Right lobe of liver (tissue), 6 donors: ENCODE measurements around the gene MALAT1. TPM values are rescaled to one million over a fixed set of nuclear protein-coding genes. Genes with fewer than 3 reads are reported as not detected.
"Not testable (repeated sequence)": the region's sequence is repeated elsewhere in the genome, so short reads cannot be mapped to it uniquely, and the experiment has no call there.

Source experiments
- ATAC-seq, 4 donors: fragments of 200-7000 bp; cut with Tn5 transposase; one replicate each; pipeline ENCODE4 v1.9.1; 2020; ENCODE audit warnings: mild to moderate bottlenecking in 4 of 4, moderate library complexity in 4 of 4
- DNase-seq, 3 donors: peaks; one replicate each; pipeline ENCODE4 v3.0.0-alpha.2; 2020
- H3K27ac ChIP-seq, 3 donors: fragments of 200-600 bp; one replicate each; pipeline ENCODE4 v1.8.0; 2022
- H3K27me3 ChIP-seq, 2 donors: fragments of 200-600 bp; one replicate each; pipeline ENCODE4 v1.8.0; 2022
- H3K36me3 ChIP-seq, 4 donors: fragments of 200-600 bp; sonication (generic) in 1 of 4; one replicate each; pipeline versions ENCODE4 v1.5.1 to v1.8.0; 2017 to 2022; ENCODE audit warnings: control low read depth in 1 of 4
- H3K4me1 ChIP-seq, 4 donors: fragments of 200-600 bp; sonication (generic) in 1 of 4; one replicate each; pipeline versions ENCODE4 v1.5.1 to v1.8.0; 2017 to 2022; ENCODE audit warnings: control low read depth in 1 of 4
- H3K4me3 ChIP-seq, 3 donors: fragments of 200-600 bp; one replicate each; pipeline ENCODE4 v1.8.0; 2022
- H3K9me3 ChIP-seq, 4 donors: fragments of 200-600 bp; sonication (generic) in 1 of 4; one replicate each; pipeline versions ENCODE4 v1.5.1 to v1.8.0; 2017 to 2022; ENCODE audit warnings: control low read depth in 1 of 4
- CTCF ChIP-seq, 4 donors: fragments of 200-600 bp in 3 of 4; fragments of 450-650 bp in 1 of 4; IDR thresholded peaks; one replicate each; pipeline versions ENCODE4 v1.5.1 to v1.8.0; 2016 to 2022; ENCODE audit warnings: antibody characterized with exemption in 4 of 4, mild to moderate bottlenecking in 2 of 4
- POLR2A ChIP-seq: fragments of 450-650 bp; IDR thresholded peaks from one replicate; pipeline ENCODE4 v1.6.1; 2017; ENCODE audit warnings: antibody characterized with exemption, mild to moderate bottlenecking
- whole genome bisulfite sequencing: methylation state at CpG from one replicate; pipeline ENCODE4 v1.1.6; 2018; ENCODE audit warnings: low coverage, low lambda C conversion rate; ENCODE audit not compliant: insufficient coverage; ENCODE audit errors: missing lambda C conversion rate; 5-methylcytosine and 5-hydroxymethylcytosine counted together
- intact Hi-C, 2 donors: fragments of 100-400 bp; cut with DNase I; formaldehyde crosslinking; loops; one replicate each; pipeline versions ENCODE4 v1.11.2 to v1.14.1; 2022
- total RNA-seq, 6 experiments: library from RNA; depleted of rRNA in 2 of 6; stranded (reverse); fragments of >200 nt in 2 of 6; fragmentation: NEBNext Ultra II Directional in 3 of 6; extraction: Animal tissue kit (Norgen Biotek cat#: 25700) in 3 of 6; gene quantifications; one replicate each; pipeline versions ENCODE4 v1.1.0 to v1.2.4, GENCODE V29; 2016 to 2023
- donor health status: DM: no; HTN: yes; CAD: no.
- donor health status: DM: no; HTN: no; CAD: no.
- donor health status: DM: no; HTN: no; CAD: no.
- donor health status: DM: no; HTN: yes; CAD: no.
- donor health status: DM: no; HTN: yes; CAD: no.

MALAT1 gene
- total RNA-seq, 6 experiments from 2014 or later: 2,716 to 5,163 (median 3,933) TPM

- WGBS: 4% methylated on average over 30 of the region's 47 CpGs
- peak overlapping the region; percentile 35 to 52 (median 40) for H3K4me3 ChIP-seq
- peak; percentile 88 to 92 (median 92) for DNase-seq
- peak overlapping the region; percentile 56 to 73 (median 58) for H3K27ac ChIP-seq
- no peaks in the 10 kb centered on the region for H3K36me3 ChIP-seq
- intact Hi-C loops: no loop called here
- TF ChIP-seq POLR2A: peak; percentile 70
- peak in 1 of 4 donors; percentile 4 for TF ChIP-seq CTCF (IDR thresholded peaks at IDR 0.05)
- peak; percentile 90 to 97 (median 96) for ATAC-seq
- H3K27me3 ChIP-seq: no peaks in the 10 kb centered on the region
- no peaks in the 10 kb centered on the region for H3K9me3 ChIP-seq
- peaks cover 0 to 8% (median 0%) of the 10 kb centered on the region in 4 donors for H3K4me1 ChIP-seq
Measured at GRCh38 chr11:65454696-65455456, 44.0 kb upstream of the MALAT1 start.

DNA sequence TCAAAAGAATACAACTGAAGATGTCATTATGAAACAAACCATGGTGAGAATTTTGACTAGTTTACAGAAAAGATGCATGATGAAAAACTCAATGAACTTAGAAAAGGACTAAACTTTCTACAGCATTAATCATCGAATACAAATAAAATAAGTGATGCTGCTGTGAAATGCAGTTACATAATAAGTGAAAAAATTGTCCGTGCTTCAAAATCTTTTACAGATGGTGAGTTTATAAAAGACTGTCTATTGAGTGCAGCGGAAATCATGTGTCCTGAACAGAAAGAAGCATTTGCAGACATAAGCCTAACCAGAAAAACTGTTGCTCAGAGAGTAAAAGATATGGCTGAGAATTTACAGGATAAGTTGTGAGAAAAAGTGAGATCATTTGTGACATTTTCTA, 42.4 kb upstream of the MALAT1 start:
- DNase-seq: no peak
- no peak for ATAC-seq
- intact Hi-C loops: no loop called here
- 88% methylated on average over 3 of the region's 3 CpGs for WGBS
- Histone ChIP-seq H3K4me1 (peaks cover 0 to 13% (median 1%) of the 10 kb centered on the region in 4 donors), H3K27me3 (no peaks in the 10 kb centered on the region), H3K27ac (no peak overlapping the region), H3K4me3 (no peak overlapping the region), H3K36me3 (no peaks in the 10 kb centered on the region), H3K9me3 (no peaks in the 10 kb centered on the region)
- TF ChIP-seq CTCF (IDR thresholded peaks at IDR 0.05) (no peak), POLR2A (no peak)

GRCh38 chr11:65459552-65459951, 39.3 kb upstream of the MALAT1 start:
- H3K4me3 ChIP-seq: no peak overlapping the region
- H3K9me3 ChIP-seq: no peaks in the 10 kb centered on the region
- intact Hi-C loops: no loop called here
- no peaks in the 10 kb centered on the region for H3K27me3 ChIP-seq
- H3K36me3 ChIP-seq: no peaks in the 10 kb centered on the region
- peaks cover 0 to 12% (median 3%) of the 10 kb centered on the region in 4 donors for H3K4me1 ChIP-seq
- DNase-seq: peak in 1 of 3 donors; percentile 35
- TF ChIP-seq CTCF (IDR thresholded peaks at IDR 0.05) (no peak), POLR2A (no peak)
- ATAC-seq: no peak
- 73% methylated on average over 2 of the region's 7 CpGs for whole genome bisulfite sequencing
- H3K27ac ChIP-seq: no peak overlapping the region

DNA sequence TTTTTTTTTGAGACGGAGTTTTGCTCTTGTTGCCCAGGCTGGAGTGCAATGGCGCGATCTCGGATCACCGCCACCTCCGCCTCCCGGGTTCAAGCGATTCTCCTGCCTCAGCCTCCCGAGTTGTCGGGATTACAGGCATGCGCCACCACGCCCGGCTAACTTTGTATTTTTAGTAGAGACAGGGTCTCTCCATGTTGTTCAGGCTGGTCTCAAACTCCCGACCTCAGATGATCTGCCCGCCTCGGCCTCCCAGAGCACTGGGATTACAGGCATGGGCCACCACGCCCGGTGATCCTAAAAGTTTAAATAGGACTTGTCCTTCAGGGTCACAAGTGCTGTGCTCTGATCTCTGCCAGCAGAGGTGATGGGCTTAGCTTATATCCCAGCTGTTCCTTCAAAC, 33.4 kb upstream of the MALAT1 start:
- H3K4me1 ChIP-seq: peaks cover 0 to 24% (median 12%) of the 10 kb centered on the region in 4 donors
- H3K9me3 ChIP-seq, H3K4me3 ChIP-seq, H3K27me3 ChIP-seq, DNase-seq, H3K27ac ChIP-seq, ATAC-seq, H3K36me3 ChIP-seq: not testable (repeated sequence)
- 94% methylated on average over 15 of the region's 18 CpGs for WGBS
- intact Hi-C loops: loop anchor here in 1 of 2 donors (10.0 kb wide), 1 partner anchor 49 kb away; no protein-coding TSS in a partner anchor

- intact Hi-C loops: loop anchor here in 1 of 2 donors (10.0 kb wide), 1 partner anchor 47 kb away; no protein-coding TSS in a partner anchor
- H3K36me3 ChIP-seq, H3K27me3 ChIP-seq, ATAC-seq, H3K9me3 ChIP-seq, DNase-seq, H3K4me3 ChIP-seq: not testable (repeated sequence)
- peaks cover 0 to 19% (median 9%) of the 10 kb centered on the region in 4 donors for H3K4me1 ChIP-seq
- H3K27ac ChIP-seq: peak overlapping the region in 2 of 3 donors; percentile 40 to 43
- 68% methylated on average over 6 of the region's 6 CpGs for WGBS
Measured at GRCh38 chr11:65467306-65467705, 31.5 kb upstream of the MALAT1 start.
